H1 (cell line): Measurements from ENCODE around the gene EML1. TPM values are rescaled to one million over a fixed set of nuclear protein-coding genes. Genes with fewer than 3 reads are reported as not detected.

Experiments
- CTCF ChIA-PET: fragments of 300-600 bp; sonication (Branson Sonifier 250); formaldehyde crosslinking; loops from one replicate; lab custom pipeline; 2021; ENCODE audit not compliant: partially characterized antibody; lab: Charles Lee
- POLR2A ChIA-PET: fragments of 300-600 bp; sonication (Branson Sonifier 250); formaldehyde crosslinking; loops from one replicate; lab custom pipeline; 2021; ENCODE audit warnings: inconsistent platforms; ENCODE audit not compliant: partially characterized antibody; lab: Charles Lee
- DNase-seq, 2 experiments: peaks; one replicate each; pipeline versions ENCODE4 v3.0.0 to v3.0.0-alpha.2; 2010 to 2022; ENCODE audit warnings: low spot score in 2 of 2, low read depth in 1 of 2, mixed read lengths in 1 of 2
- FAIRE-seq: peaks from 2 replicates; lab custom pipeline; 2011; peaks lifted over from hg19 to GRCh38; lab: Jason Lieb, UNC
- H2AFZ ChIP-seq: 2 replicates; pipeline ENCODE4 v1.8.1; 2012; ENCODE audit warnings: low read length, inconsistent platforms
- H2AK5ac ChIP-seq: 2 replicates; pipeline ENCODE4 v1.6.1; 2013; ENCODE audit warnings: low read depth, low read length
- H2BK120ac ChIP-seq: replicated peaks from 2 replicates; pipeline ENCODE3; 2013; ENCODE audit warnings: low read depth, low read length, inconsistent platforms
- H2BK12ac ChIP-seq: 2 replicates; pipeline ENCODE4 v1.6.1; 2013; ENCODE audit warnings: low read depth, low read length
- H2BK15ac ChIP-seq: 2 replicates; pipeline ENCODE4 v1.6.1; 2013; ENCODE audit warnings: low read length
- H2BK20ac ChIP-seq: 2 replicates; pipeline ENCODE4 v1.6.1; 2013; ENCODE audit warnings: low read length
- H2BK5ac ChIP-seq: 2 replicates; pipeline ENCODE4 v1.6.1; 2013; ENCODE audit warnings: low read depth, low read length
- H3K14ac ChIP-seq: 2 replicates; pipeline ENCODE4 v1.6.1; 2013; ENCODE audit warnings: inconsistent platforms; ENCODE audit not compliant: insufficient read length
- H3K18ac ChIP-seq: 2 replicates; pipeline ENCODE4 v1.6.1; 2013; ENCODE audit warnings: low read length; ENCODE audit errors: extremely low read depth
- H3K23ac ChIP-seq: 2 replicates; pipeline ENCODE4 v1.6.1; 2013; ENCODE audit warnings: inconsistent platforms; ENCODE audit not compliant: insufficient read length
- H3K23me2 ChIP-seq: 2 replicates; pipeline ENCODE4 v1.6.1; 2013; ENCODE audit warnings: low read depth, low read length
- H3K27ac ChIP-seq: 2 replicates; pipeline ENCODE4 v1.6.1; 2011; ENCODE audit warnings: low read depth, low read length, inconsistent platforms
- H3K27me3 ChIP-seq, 4 experiments: replicated peaks in 1 of 4; 1 replicate in 1 of 4; 2 replicates in 3 of 4; pipeline versions ENCODE4 v1.6.1 to v1.8.1; 2011 to 2013; ENCODE audit warnings: low read length in 3 of 4, mild to moderate bottlenecking in 3 of 4, inconsistent platforms in 2 of 4, mixed read lengths in 2 of 4, moderate library complexity in 1 of 4; ENCODE audit not compliant: control insufficient read depth in 3 of 4, insufficient read depth in 3 of 4; ENCODE audit errors: extremely low read depth in 1 of 4
- H3K36me3 ChIP-seq, 4 experiments: 2 replicates each; pipeline versions ENCODE4 v1.6.1 to v1.8.1; 2011 to 2013; ENCODE audit warnings: mild to moderate bottlenecking in 4 of 4, low read length in 3 of 4, moderate library complexity in 2 of 4, control low read depth in 1 of 4, inconsistent platforms in 1 of 4; ENCODE audit not compliant: insufficient read depth in 4 of 4, control insufficient read depth in 2 of 4
- H3K4ac ChIP-seq: replicated peaks from 2 replicates; pipeline ENCODE3; 2013; ENCODE audit warnings: low read length, low read depth, mixed read lengths, inconsistent platforms; ENCODE audit not compliant: insufficient read length
- H3K4me1 ChIP-seq, 4 experiments: replicated peaks in 1 of 4; 1 replicate in 1 of 4; 2 replicates in 3 of 4; pipeline versions ENCODE4 v1.6.1 to v1.8.1; 2011 to 2013; ENCODE audit warnings: low read length in 3 of 4, inconsistent platforms in 2 of 4, mixed read lengths in 1 of 4; ENCODE audit not compliant: insufficient read depth in 4 of 4, control insufficient read depth in 3 of 4
- H3K4me2 ChIP-seq, 2 experiments: 2 replicates each; pipeline versions ENCODE4 v1.6.1 to v1.8.1; 2011 to 2013; ENCODE audit warnings: low read depth in 2 of 2, low read length in 2 of 2, control low read depth in 1 of 2, inconsistent platforms in 1 of 2, mild to moderate bottlenecking in 1 of 2; ENCODE audit not compliant: insufficient read depth in 1 of 2
- H3K4me3 ChIP-seq, 4 experiments: fragments of 200-600, 300-600 bp in 1 of 4; sonication (generic), shearing (Covaris generic), sonication (Bioruptor Twin) in 1 of 4; 2 replicates each; pipeline versions ENCODE4 v1.5.1 to v1.8.1; 2011 to 2016; ENCODE audit warnings: low read length in 4 of 4, low read depth in 3 of 4, control low read depth in 2 of 4, inconsistent platforms in 2 of 4, mild to moderate bottlenecking in 2 of 4, mixed read lengths in 1 of 4, moderate library complexity in 1 of 4; ENCODE audit not compliant: insufficient read depth in 2 of 4; ENCODE audit errors: extremely low read depth in 1 of 4
- H3K56ac ChIP-seq: replicated peaks from 2 replicates; pipeline ENCODE3; 2013; ENCODE audit warnings: low read depth, mild to moderate bottlenecking, mixed read lengths, low read length, inconsistent platforms; ENCODE audit not compliant: insufficient read length
- H3K79me1 ChIP-seq: 2 replicates; pipeline ENCODE4 v1.6.1; 2013; ENCODE audit warnings: low read depth, low read length, control low read depth
- H3K79me2 ChIP-seq, 2 experiments: 2 replicates each; pipeline versions ENCODE4 v1.6.1 to v1.8.1; 2012 to 2013; ENCODE audit warnings: low read length in 2 of 2, mild to moderate bottlenecking in 2 of 2, inconsistent platforms in 1 of 2; ENCODE audit not compliant: insufficient read depth in 2 of 2, control insufficient read depth in 1 of 2
- H3K9ac ChIP-seq, 4 experiments: replicated peaks in 1 of 4; 1 replicate in 1 of 4; 2 replicates in 3 of 4; pipeline versions ENCODE4 v1.6.1 to v1.8.1; 2011 to 2013; ENCODE audit warnings: low read depth in 3 of 4, low read length in 3 of 4, control low read depth in 2 of 4, mild to moderate bottlenecking in 2 of 4, moderate library complexity in 2 of 4, inconsistent platforms in 1 of 4; ENCODE audit errors: extremely low read depth in 1 of 4
- H3K9me3 ChIP-seq, 2 experiments: 2 replicates each; pipeline versions ENCODE4 v1.6.1 to v1.8.1; 2012 to 2013; ENCODE audit warnings: mild to moderate bottlenecking in 2 of 2, moderate library complexity in 2 of 2, control low read depth in 1 of 2, inconsistent platforms in 1 of 2, low read depth in 1 of 2, low read length in 1 of 2, mixed read lengths in 1 of 2; ENCODE audit not compliant: insufficient read depth in 2 of 2
- H4K20me1 ChIP-seq, 2 experiments: replicated peaks in 1 of 2; 2 replicates each; pipeline versions ENCODE3 to v1.8.1; 2011 to 2013; ENCODE audit warnings: inconsistent platforms in 2 of 2, low read length in 2 of 2, mild to moderate bottlenecking in 1 of 2; ENCODE audit not compliant: insufficient read depth in 2 of 2, control insufficient read depth in 1 of 2
- H4K5ac ChIP-seq: 2 replicates; pipeline ENCODE4 v1.6.1; 2013; ENCODE audit warnings: low read length, low read depth, mixed read lengths, inconsistent platforms; ENCODE audit not compliant: insufficient read length
- H4K8ac ChIP-seq: 2 replicates; pipeline ENCODE4 v1.8.0; 2013; ENCODE audit warnings: mild to moderate bottlenecking, moderate library complexity, low read length, inconsistent platforms; ENCODE audit not compliant: insufficient read depth; ENCODE audit errors: extremely low read depth
- H4K91ac ChIP-seq: replicated peaks from 2 replicates; pipeline ENCODE3; 2013; ENCODE audit warnings: low read length, mixed read lengths, inconsistent platforms; ENCODE audit not compliant: insufficient read length
- EZH2 ChIP-seq: fragments of 200-600 bp; sonication (generic); IDR thresholded peaks from 2 replicates; pipeline ENCODE4 v1.7.1; 2012; ENCODE audit warnings: low read depth, mild to moderate bottlenecking, moderate library complexity, low read length, inconsistent platforms; ENCODE audit not compliant: severe bottlenecking
- HDAC2 ChIP-seq, 2 experiments: fragments of 300-600 bp in 1 of 2; sonication (generic) in 1 of 2; IDR thresholded peaks; 2 replicates each; pipeline ENCODE4 v1.6.1; 2011 to 2012; ENCODE audit warnings: low read depth in 2 of 2, low read length in 2 of 2, mild to moderate bottlenecking in 2 of 2, moderate library complexity in 2 of 2, borderline replicate concordance in 1 of 2, inconsistent platforms in 1 of 2
- RFX5 ChIP-seq: IDR thresholded peaks from 2 replicates; pipeline ENCODE4 v1.6.1; 2011; ENCODE audit warnings: low read depth, low read length, improper control_type of control experiment, borderline replicate concordance
- RNF2 ChIP-seq: fragments of 200-900, 300-1000 bp; sonication (generic); IDR thresholded peaks from 2 replicates; pipeline ENCODE4 v1.7.1; 2016; ENCODE audit warnings: borderline replicate concordance, low read depth, mild to moderate bottlenecking, antibody characterized with exemption, low read length; ENCODE audit not compliant: poor library complexity, severe bottlenecking; ENCODE audit errors: missing control alignments
- RXRA ChIP-seq: IDR thresholded peaks from 2 replicates; pipeline ENCODE4 v1.6.1; 2011; ENCODE audit warnings: low read depth, mild to moderate bottlenecking, low read length, moderate library complexity; ENCODE audit not compliant: insufficient read depth
- SIN3A ChIP-seq, 2 experiments: IDR thresholded peaks in 1 of 2; conservative IDR thresholded peaks in 1 of 2; 2 replicates each; pipeline ENCODE4 v1.6.1; 2011 to 2012; ENCODE audit warnings: low read length in 2 of 2, improper control_type of control experiment in 1 of 2, low read depth in 1 of 2, mild to moderate bottlenecking in 1 of 2
- SUZ12 ChIP-seq: fragments of 200-600 bp; sonication (generic); IDR thresholded peaks from 2 replicates; pipeline ENCODE4 v1.6.1; 2012; ENCODE audit warnings: mild to moderate bottlenecking, inconsistent platforms, low read length, moderate library complexity, mixed read lengths
- WGBS, 2 experiments: shearing (Covaris generic) in 1 of 2; methylation state at CpG; one replicate each; pipeline versions ENCODE4 v1.1.6 to v1.1.7; 2013 to 2015; ENCODE audit warnings: low lambda C conversion rate in 2 of 2, mixed read lengths in 2 of 2, inconsistent platforms in 1 of 2, low coverage in 1 of 2, missing lambda C conversion rate in 1 of 2; ENCODE audit not compliant: insufficient replicate concordance in 2 of 2, insufficient coverage in 1 of 2, insufficient read length in 1 of 2; ENCODE audit errors: extremely low coverage in 1 of 2, missing lambda C conversion rate in 1 of 2; 5-methylcytosine and 5-hydroxymethylcytosine counted together
- polyA plus RNA-seq, 7 experiments: library from polyadenylated mRNA; depleted of rRNA in 3 of 7; stranded (reverse) in 5 of 7; unstranded in 2 of 7; fragments of >200 nt in 5 of 7; fragments of 200-250 nt in 2 of 7; gene quantifications; 1 replicate in 5 of 7; 2 replicates in 1 of 7; 4 replicates in 1 of 7; pipeline versions ENCODE4 v1.2.1 to v1.2.3, GENCODE V29; 2011 to 2013; ENCODE audit warnings: missing spikeins in 2 of 7, mixed read lengths in 2 of 7
- total RNA-seq: library from RNA; stranded (reverse); fragmentation: NEBNext Ultra II Directional; extraction: Animal tissue kit (Norgen Biotek cat#: 25700); gene quantifications from 2 replicates; pipeline ENCODE4 v1.2.1, GENCODE V29; 2021
- TF ChIP-seq, protein P1 (sequence below): IDR thresholded peaks from 2 replicates; pipeline ENCODE4 v1.6.1; 2012; ENCODE audit warnings: low read length, inconsistent platforms

The EML1 gene
- total and polyA plus RNA-seq, 2 of the 8 experiments (the other 6 are each of a cell fraction or from before 2014, with no cell fraction given): 11.1 to 24.7 TPM

- peak overlapping the region; percentile 71 for H4K5ac ChIP-seq
- CTCF ChIA-PET: interaction anchor here (0.9 to 11.0 kb wide), 14 partner anchors 9 to 209 kb away, joined by 3 to 152 read pairs (median 4); partner anchors contain the start of gene CYP46A1
- no peaks in the 10 kb centered on the region; a peak in 1 of 7 replicates for H3K27me3 ChIP-seq
- peak overlapping the region in 3 of 4 experiments; percentile 7 to 25 (median 8); a peak in 1 of 8 replicates for H3K4me3 ChIP-seq
- no peak overlapping the region for H2BK120ac ChIP-seq
- H4K8ac ChIP-seq: no peak overlapping the region
- no peak overlapping the region for H3K4ac ChIP-seq
- no peaks in the 10 kb centered on the region for H3K23me2 ChIP-seq
- no peak overlapping the region for H2BK20ac ChIP-seq
- no peak overlapping the region for H2AK5ac ChIP-seq
- H3K18ac ChIP-seq: peak overlapping the region; percentile 76; the same call in 1 of the 2 replicates
- peak overlapping the region; percentile 27; the same call in 1 of the 2 replicates for H2BK12ac ChIP-seq
- peak overlapping the region; percentile 5 for H4K91ac ChIP-seq
- H3K4me2 ChIP-seq: peak overlapping the region; percentile 20 to 53
- H2BK5ac ChIP-seq: peak overlapping the region; percentile 93; the same call in 1 of the 2 replicates
- H4K20me1 ChIP-seq: peaks cover 0 to 2% of the 10 kb centered on the region in 2 experiments
- H3K79me1 ChIP-seq: no peaks in the 10 kb centered on the region
- H2BK15ac ChIP-seq: no peak overlapping the region
- no peak overlapping the region for H3K56ac ChIP-seq
- H3K23ac ChIP-seq: no peak overlapping the region
- H3K79me2 ChIP-seq: no peaks in the 10 kb centered on the region
- H3K4me1 ChIP-seq: peaks cover 13 to 38% (median 22%) of the 10 kb centered on the region in 4 experiments
- H3K9ac ChIP-seq: no peak overlapping the region
- DNase-seq: peak; percentile 33 to 67
- H3K14ac ChIP-seq: no peak overlapping the region
- no peak overlapping the region for H2AFZ ChIP-seq
- peak overlapping the region; percentile 48; the same call in 1 of the 2 replicates for H3K27ac ChIP-seq
- no peaks in the 10 kb centered on the region for H3K36me3 ChIP-seq
- POLR2A ChIA-PET: interaction anchor here (0.9 to 1.0 kb wide), 2 partner anchors 10 to 168 kb away, joined by 3 read pairs; no protein-coding TSS in a partner anchor
- WGBS, 2 experiments: 21% methylated on average over 11 of the region's 11 CpGs; no CpG with 5 or more reads in 1 of the 2 experiments
- FAIRE-seq: no peak
- H3K9me3 ChIP-seq: no peaks in the 10 kb centered on the region
- TF ChIP-seq SIN3A (conservative IDR thresholded peaks at IDR 0.05 in 1 of 2, IDR thresholded peaks at IDR 0.05 in 1 of 2; ENCODE audit: low read depth in 1 of 2, low read length in 2 of 2) (no peak), RNF2 (no peak), HDAC2 (IDR thresholded peaks at IDR 0.05; ENCODE audit: borderline replicate concordance in 1 of 2, low read depth in 2 of 2, low read length in 2 of 2) (peak; percentile 91 to 100; a peak in 3 of 4 replicates), SUZ12 (no peak), RFX5 (no peak), EZH2 (no peak), RXRA (0 out of 2 replicates have a peak, but pooled peaks have one; percentile 17)
- TF ChIP-seq, protein P1, sequence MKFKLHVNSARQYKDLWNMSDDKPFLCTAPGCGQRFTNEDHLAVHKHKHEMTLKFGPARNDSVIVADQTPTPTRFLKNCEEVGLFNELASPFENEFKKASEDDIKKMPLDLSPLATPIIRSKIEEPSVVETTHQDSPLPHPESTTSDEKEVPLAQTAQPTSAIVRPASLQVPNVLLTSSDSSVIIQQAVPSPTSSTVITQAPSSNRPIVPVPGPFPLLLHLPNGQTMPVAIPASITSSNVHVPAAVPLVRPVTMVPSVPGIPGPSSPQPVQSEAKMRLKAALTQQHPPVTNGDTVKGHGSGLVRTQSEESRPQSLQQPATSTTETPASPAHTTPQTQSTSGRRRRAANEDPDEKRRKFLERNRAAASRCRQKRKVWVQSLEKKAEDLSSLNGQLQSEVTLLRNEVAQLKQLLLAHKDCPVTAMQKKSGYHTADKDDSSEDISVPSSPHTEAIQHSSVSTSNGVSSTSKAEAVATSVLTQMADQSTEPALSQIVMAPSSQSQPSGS: no peak
These were observed 96.1 kb downstream of the EML1 start for GRCh38 chr14:99889268-99889667.
